HG02884 (cell line): ENCODE results near the gene RASL10B.

Experiments used
- ATAC-seq: cut with Tn5 transposase; IDR thresholded peaks from one replicate; pipeline ENCODE4 v1.9.1; 2021; ENCODE audit warnings: mild to moderate bottlenecking, moderate library complexity; ENCODE audit not compliant: unreplicated experiment

The RASL10B gene

DNA sequence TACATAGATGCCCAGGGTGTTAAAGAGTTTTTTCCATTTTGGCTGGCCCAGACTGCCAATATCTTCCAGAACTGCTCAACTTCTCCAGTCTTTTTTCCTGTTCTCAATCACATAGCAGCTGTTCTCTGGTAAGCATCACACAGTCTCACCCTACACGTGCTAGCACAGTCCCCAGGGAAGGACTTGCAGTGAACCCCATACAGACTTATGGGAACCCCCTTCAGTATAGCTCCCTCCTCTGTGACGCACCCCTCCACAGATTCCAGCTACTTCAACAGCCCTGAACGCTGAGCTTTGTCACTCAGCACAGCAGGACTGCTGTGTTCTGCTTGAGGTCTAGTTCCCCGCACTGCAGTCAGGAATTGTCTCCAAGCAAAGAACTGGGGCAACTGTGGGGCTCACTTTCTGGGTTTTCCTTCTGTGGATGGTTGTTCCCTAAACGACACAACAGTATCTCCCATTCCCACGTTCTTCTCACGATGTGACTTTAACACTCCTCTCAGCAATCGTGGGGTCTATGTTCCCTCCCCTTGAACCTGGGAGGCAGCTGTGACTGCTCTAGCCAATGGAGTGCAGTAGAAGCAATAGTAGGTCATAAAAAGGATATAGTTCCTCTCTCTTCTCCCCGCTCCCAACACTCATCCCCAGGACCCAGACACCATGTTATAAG is 60.4 kb downstream of the RASL10B start:
- ATAC-seq: no peak
